Omental fat pad (tissue), 4 donors: Measurements from ENCODE around the gene ARHGAP27. TPM values are rescaled to one million over a fixed set of nuclear protein-coding genes. Genes with fewer than 3 reads are reported as not detected.
A peak's percentile ranks its signal among the peaks of the same experiment; 100 is the strongest.

Experiments used
- ATAC-seq: fragments of 150-250 bp; one replicate; pipeline ENCODE4 v1.9.1; 2016; ENCODE audit warnings: mild to moderate bottlenecking, moderate library complexity; ENCODE audit not compliant: low FRiP score
- DNase-seq: peaks from one replicate; pipeline ENCODE4 v3.0.0-alpha.2; 2019; ENCODE audit warnings: low spot score
- total RNA-seq, 4 donors: library from RNA; depleted of rRNA; stranded (reverse); fragments of >200 nt; gene quantifications; one replicate each; pipeline ENCODE4 v1.1.0, GENCODE V29; 2016
- TF ChIP-seq, protein P1 (sequence below), 3 donors: fragments of 450-650 bp; IDR thresholded peaks; one replicate each; pipeline ENCODE4 v1.5.1; 2016 to 2017; ENCODE audit warnings: antibody characterized with exemption in 3 of 3, mild to moderate bottlenecking in 3 of 3, moderate library complexity in 2 of 3

ARHGAP27 gene
- total RNA-seq, 4 donors from 2014 or later: 13.4 to 52.5 (median 23.7) TPM

DNA sequence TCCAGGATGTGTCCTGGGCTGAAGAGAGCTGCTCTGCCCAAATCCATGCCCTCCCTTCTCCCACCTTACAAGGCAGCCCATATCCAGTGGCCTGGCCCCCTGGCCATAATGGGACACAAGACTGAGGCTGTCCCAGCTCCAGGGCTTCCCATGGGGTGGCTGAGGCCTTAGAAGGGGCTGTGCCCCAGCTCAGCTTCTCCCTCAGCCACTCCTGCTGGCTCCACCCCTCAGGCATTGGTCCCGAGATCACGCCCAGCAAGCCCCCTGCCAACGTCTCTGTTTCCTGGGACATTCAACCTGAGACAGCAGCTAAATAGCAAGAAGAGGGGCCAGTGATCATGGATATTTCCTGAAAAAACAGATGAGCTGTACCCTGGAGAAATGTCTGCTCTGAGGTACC, 43.3 kb downstream of the ARHGAP27 start:
- DNase-seq (no peak), ATAC-seq (no peak)
- TF ChIP-seq, protein P1, sequence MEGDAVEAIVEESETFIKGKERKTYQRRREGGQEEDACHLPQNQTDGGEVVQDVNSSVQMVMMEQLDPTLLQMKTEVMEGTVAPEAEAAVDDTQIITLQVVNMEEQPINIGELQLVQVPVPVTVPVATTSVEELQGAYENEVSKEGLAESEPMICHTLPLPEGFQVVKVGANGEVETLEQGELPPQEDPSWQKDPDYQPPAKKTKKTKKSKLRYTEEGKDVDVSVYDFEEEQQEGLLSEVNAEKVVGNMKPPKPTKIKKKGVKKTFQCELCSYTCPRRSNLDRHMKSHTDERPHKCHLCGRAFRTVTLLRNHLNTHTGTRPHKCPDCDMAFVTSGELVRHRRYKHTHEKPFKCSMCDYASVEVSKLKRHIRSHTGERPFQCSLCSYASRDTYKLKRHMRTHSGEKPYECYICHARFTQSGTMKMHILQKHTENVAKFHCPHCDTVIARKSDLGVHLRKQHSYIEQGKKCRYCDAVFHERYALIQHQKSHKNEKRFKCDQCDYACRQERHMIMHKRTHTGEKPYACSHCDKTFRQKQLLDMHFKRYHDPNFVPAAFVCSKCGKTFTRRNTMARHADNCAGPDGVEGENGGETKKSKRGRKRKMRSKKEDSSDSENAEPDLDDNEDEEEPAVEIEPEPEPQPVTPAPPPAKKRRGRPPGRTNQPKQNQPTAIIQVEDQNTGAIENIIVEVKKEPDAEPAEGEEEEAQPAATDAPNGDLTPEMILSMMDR (IDR thresholded peaks at IDR 0.05): no peak

- no peak for ATAC-seq
- no peak for DNase-seq
Measured at GRCh38 chr17:45388604-45389325, 43.9 kb downstream of the ARHGAP27 start.

GRCh38 chr17:45387739-45388138, 44.9 kb downstream of the ARHGAP27 start:
- DNase-seq (no peak), ATAC-seq (no peak)
- TF ChIP-seq, protein P1 (IDR thresholded peaks at IDR 0.05): no peak

More at GRCh38 chr17:45388604-45389325, 43.9 kb downstream of the ARHGAP27 start:
- TF ChIP-seq, protein P1 (IDR thresholded peaks at IDR 0.05): no peak

GRCh38 chr17:45386178-45386577, 46.5 kb downstream of the ARHGAP27 start:
- DNase-seq (no peak), ATAC-seq (no peak)
- TF ChIP-seq, protein P1 (IDR thresholded peaks at IDR 0.05): no peak

GRCh38 chr17:45385331-45385997, 47.2 kb downstream of the ARHGAP27 start:
- DNase-seq (peak; percentile 76), ATAC-seq (peak; percentile 82)
- TF ChIP-seq, protein P1 (IDR thresholded peaks at IDR 0.05): peak in 2 of 3 donors; percentile 55 to 96

GRCh38 chr17:45384789-45385262, 47.8 kb downstream of the ARHGAP27 start:
- TF ChIP-seq, protein P1 (IDR thresholded peaks at IDR 0.05): no peak
- DNase-seq (no peak), ATAC-seq (no peak)
